ENCODE results near the gene KCNC4.

KCNC4 gene

GRCh38 chr1:110258734-110259133, 48.6 kb downstream of the KCNC4 start:
- DNase-seq: no peak

GRCh38 chr1:110259770-110260169, 49.7 kb downstream of the KCNC4 start:
- no peak for DNase-seq
